WI38 (cell line): ENCODE measurements around the gene ME3.

Source experiments
- H3K4me3 ChIP-seq: 2 replicates; pipeline ENCODE4 v1.5.1; 2011; ENCODE audit warnings: low read depth, mild to moderate bottlenecking, control low read depth, low read length
- TF ChIP-seq, protein P1 (sequence below): IDR thresholded peaks from 2 replicates; pipeline ENCODE4 v1.5.1; 2012; ENCODE audit warnings: low read depth, mild to moderate bottlenecking, control low read depth, low read length

Gene ME3

DNA sequence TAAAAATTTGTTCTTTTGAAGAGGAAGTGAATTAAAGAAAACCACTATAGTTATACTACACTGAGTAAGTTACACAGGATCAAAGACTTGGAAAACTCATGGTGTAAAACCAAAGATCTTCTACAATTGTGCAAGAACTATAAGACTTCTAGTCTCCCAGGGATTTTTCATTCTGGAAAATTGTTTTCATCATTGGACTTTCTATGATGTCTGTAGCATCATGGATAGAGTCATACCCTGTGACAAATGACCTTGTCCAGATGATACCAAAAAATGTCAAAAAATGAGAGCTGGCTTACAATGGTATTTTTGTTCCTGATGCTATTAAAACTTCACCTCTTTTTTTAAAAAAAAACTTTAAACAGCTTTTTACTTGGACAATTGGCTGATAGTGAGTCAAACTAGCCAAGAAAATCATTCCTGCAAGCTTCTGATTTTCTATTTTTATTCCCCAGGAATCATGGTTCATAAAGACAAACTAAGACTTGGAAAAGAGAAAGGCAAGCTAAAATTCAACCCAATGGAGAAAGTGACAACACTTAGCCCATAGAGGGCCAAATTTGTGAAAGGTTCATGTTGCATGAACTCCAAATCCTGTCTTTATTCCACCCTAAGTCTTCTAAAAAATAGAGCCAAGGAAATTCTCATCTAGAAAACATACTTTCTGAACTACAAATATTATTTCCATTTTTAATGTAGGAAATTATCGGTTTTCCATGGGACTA lies 30.7 kb downstream of the ME3 start:
- TF ChIP-seq, protein P1, sequence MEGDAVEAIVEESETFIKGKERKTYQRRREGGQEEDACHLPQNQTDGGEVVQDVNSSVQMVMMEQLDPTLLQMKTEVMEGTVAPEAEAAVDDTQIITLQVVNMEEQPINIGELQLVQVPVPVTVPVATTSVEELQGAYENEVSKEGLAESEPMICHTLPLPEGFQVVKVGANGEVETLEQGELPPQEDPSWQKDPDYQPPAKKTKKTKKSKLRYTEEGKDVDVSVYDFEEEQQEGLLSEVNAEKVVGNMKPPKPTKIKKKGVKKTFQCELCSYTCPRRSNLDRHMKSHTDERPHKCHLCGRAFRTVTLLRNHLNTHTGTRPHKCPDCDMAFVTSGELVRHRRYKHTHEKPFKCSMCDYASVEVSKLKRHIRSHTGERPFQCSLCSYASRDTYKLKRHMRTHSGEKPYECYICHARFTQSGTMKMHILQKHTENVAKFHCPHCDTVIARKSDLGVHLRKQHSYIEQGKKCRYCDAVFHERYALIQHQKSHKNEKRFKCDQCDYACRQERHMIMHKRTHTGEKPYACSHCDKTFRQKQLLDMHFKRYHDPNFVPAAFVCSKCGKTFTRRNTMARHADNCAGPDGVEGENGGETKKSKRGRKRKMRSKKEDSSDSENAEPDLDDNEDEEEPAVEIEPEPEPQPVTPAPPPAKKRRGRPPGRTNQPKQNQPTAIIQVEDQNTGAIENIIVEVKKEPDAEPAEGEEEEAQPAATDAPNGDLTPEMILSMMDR = no peak
- H3K4me3 ChIP-seq = no peak overlapping the region

DNA sequence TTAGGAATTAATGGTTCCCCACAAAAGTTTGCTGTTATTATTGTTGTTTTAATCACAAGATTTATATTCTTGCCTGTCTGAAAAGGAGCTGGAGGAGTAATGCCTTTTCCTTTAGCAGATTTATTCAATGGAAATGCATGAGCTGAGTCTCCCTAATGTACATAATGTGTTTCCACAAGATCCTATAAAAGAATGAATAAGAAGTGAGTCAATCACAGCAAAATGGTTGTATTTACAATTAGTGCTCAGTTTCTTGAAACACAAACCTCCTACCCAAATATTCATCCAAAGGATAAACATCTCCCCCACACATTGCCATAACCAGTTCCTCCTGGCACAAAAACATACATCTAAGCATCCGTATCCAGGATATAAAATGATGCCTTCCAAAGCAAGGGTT lies 33.3 kb downstream of the ME3 start:
- TF ChIP-seq, protein P1 = no peak
- no peak overlapping the region for H3K4me3 ChIP-seq

GRCh38 chr11:86638673-86639072 lies 33.7 kb downstream of the ME3 start:
- H3K4me3 ChIP-seq = no peak overlapping the region
- TF ChIP-seq, protein P1 = no peak

- TF ChIP-seq, protein P1 = no peak
- H3K4me3 ChIP-seq = no peak overlapping the region
These were observed 34.4 kb downstream of the ME3 start for GRCh38 chr11:86637988-86638387.

DNA sequence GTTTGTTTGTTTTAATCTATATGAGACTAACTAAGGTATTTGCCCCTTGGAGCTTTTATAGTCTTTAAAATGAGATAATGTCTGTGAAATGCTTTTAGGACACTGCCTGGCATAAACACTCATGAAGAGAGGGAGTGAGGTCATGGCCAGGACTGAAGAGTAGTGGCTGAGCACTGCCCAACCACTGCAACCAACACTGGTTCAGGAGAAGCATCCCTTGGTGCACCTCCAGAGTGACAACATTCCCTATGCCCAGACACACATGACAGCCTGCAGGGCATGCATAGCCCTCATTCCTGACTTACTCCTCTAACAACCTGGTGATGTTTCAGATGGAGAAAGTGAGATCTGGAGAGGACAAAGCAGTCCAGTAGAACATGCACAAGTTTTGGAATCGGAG lies 36.1 kb downstream of the ME3 start:
- TF ChIP-seq, protein P1 = no peak
- no peak overlapping the region for H3K4me3 ChIP-seq

DNA sequence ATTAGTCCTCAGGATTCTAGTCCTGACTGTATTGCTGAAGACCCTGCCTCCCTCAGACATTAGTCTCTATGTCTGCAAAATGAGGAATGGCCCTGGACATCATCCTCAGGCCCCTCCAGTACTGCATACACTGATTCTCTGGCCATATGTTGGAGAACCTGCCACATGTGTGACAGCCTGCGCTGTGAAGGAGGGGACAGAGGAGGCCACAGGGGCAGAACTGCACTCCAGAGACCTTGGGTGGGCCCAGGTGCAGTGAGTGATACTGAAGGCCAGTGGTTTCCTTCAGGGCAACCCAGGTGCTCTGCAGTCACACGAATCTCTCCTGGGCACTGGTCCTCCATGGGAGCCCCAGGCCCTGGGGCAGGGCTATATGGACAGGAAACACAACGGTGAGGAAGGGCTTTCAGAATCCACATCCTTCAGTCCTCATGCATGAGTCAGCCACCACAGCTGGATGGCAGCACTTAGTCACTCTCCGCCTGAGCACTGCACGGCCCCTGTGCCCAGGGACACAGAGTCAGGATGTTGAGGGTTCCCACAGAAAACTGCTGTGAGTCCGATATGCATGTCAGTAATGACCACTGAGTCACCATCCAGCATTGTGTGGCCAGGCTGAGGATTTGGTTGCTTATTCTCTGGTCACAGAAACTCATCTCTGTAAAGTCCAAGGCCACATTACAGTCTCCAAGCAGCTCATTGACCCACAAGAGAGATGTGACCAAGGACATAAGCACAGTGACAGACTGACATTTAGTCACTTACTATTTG lies 39.7 kb downstream of the ME3 start:
- H3K4me3 ChIP-seq = no peak overlapping the region
- TF ChIP-seq, protein P1 = no peak
